ENCODE results near the gene LYPD6.
A peak's percentile ranks its signal among the peaks of the same experiment; 100 is the strongest.
"Not testable (repeated sequence)": the region's sequence is repeated elsewhere in the genome, so short reads cannot be mapped to it uniquely, and the experiment has no call there.

The LYPD6 gene

GRCh38 chr2:149314687-149315086 is 15.7 kb upstream of the LYPD6 start:
- no peak overlapping the region for H3K27ac ChIP-seq
- no peaks in the 10 kb centered on the region for H3K4me1 ChIP-seq
- TF ChIP-seq, protein P1, sequence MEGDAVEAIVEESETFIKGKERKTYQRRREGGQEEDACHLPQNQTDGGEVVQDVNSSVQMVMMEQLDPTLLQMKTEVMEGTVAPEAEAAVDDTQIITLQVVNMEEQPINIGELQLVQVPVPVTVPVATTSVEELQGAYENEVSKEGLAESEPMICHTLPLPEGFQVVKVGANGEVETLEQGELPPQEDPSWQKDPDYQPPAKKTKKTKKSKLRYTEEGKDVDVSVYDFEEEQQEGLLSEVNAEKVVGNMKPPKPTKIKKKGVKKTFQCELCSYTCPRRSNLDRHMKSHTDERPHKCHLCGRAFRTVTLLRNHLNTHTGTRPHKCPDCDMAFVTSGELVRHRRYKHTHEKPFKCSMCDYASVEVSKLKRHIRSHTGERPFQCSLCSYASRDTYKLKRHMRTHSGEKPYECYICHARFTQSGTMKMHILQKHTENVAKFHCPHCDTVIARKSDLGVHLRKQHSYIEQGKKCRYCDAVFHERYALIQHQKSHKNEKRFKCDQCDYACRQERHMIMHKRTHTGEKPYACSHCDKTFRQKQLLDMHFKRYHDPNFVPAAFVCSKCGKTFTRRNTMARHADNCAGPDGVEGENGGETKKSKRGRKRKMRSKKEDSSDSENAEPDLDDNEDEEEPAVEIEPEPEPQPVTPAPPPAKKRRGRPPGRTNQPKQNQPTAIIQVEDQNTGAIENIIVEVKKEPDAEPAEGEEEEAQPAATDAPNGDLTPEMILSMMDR (IDR thresholded peaks at IDR 0.05) = no peak
- no peaks in the 10 kb centered on the region for H3K36me3 ChIP-seq (ENCODE audit: control insufficient read depth, insufficient read depth, low read length)
- H3K9ac ChIP-seq = no peak overlapping the region
- no peak overlapping the region for H2AFZ ChIP-seq
- no peak overlapping the region for H3K4me2 ChIP-seq (ENCODE audit: low read length)
- H3K9me3 ChIP-seq (ENCODE audit: control insufficient read depth, low read length) = no peaks in the 10 kb centered on the region
- no peaks in the 10 kb centered on the region for H3K27me3 ChIP-seq (ENCODE audit: control insufficient read depth, insufficient read depth, low read length)
- H3K79me2 ChIP-seq = no peaks in the 10 kb centered on the region
- no peak overlapping the region for H3K4me3 ChIP-seq (ENCODE audit: low read depth, low read length)

- Histone ChIP-seq H3K36me3 (ENCODE audit: control insufficient read depth, insufficient read depth, low read length) (no peaks in the 10 kb centered on the region), H2AFZ (no peak overlapping the region), H3K4me3 (ENCODE audit: low read depth, low read length) (no peak overlapping the region), H3K79me2 (no peaks in the 10 kb centered on the region), H3K4me1 (no peaks in the 10 kb centered on the region), H3K27me3 (ENCODE audit: control insufficient read depth, insufficient read depth, low read length) (no peaks in the 10 kb centered on the region), H3K9ac (no peak overlapping the region), H3K27ac (no peak overlapping the region), H3K9me3 (ENCODE audit: control insufficient read depth, low read length) (no peaks in the 10 kb centered on the region), H3K4me2 (ENCODE audit: low read length) (no peak overlapping the region)
- TF ChIP-seq, protein P1 (IDR thresholded peaks at IDR 0.05) = no peak
Observed at GRCh38 chr2:149315461-149315860, 14.9 kb upstream of the LYPD6 start.

DNA sequence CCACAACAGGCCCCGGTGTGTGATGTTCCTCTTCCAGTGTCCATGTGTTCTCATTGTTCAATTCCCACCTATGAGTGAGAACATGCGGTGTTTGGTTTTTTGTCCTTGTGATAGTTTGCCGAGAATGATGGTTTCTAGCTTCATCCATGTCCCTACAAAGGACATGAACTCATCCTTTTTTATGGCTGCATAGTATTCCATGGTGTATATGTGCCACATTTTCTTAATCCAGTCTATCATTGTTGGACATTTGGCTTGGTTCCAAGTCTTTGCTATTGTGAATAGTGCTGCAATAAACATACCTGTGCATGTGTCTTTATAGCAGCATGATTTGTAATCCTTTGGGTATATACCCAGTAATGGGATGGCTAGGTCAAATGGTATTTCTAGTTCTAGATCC is 11.8 kb upstream of the LYPD6 start:
- H3K79me2 ChIP-seq; H3K4me1 ChIP-seq; H3K27ac ChIP-seq; H3K4me3 ChIP-seq (ENCODE audit: low read depth, low read length); H3K36me3 ChIP-seq (ENCODE audit: control insufficient read depth, insufficient read depth, low read length); H3K4me2 ChIP-seq (ENCODE audit: low read length); H2AFZ ChIP-seq; H3K9me3 ChIP-seq (ENCODE audit: control insufficient read depth, low read length); H3K9ac ChIP-seq; H3K27me3 ChIP-seq (ENCODE audit: control insufficient read depth, insufficient read depth, low read length): not testable (repeated sequence)

- Histone ChIP-seq H3K4me1 (no peaks in the 10 kb centered on the region), H3K27me3 (ENCODE audit: control insufficient read depth, insufficient read depth, low read length) (no peaks in the 10 kb centered on the region), H3K36me3 (ENCODE audit: control insufficient read depth, insufficient read depth, low read length) (no peaks in the 10 kb centered on the region), H3K79me2 (no peaks in the 10 kb centered on the region), H3K9me3 (ENCODE audit: control insufficient read depth, low read length) (no peaks in the 10 kb centered on the region), H3K9ac (no peak overlapping the region), H3K4me2 (ENCODE audit: low read length) (no peak overlapping the region), H3K4me3 (ENCODE audit: low read depth, low read length) (no peak overlapping the region), H2AFZ (no peak overlapping the region), H3K27ac (no peak overlapping the region)
- TF ChIP-seq, protein P1 (IDR thresholded peaks at IDR 0.05) = no peak
Observed at GRCh38 chr2:149320362-149320761, 10.0 kb upstream of the LYPD6 start.

DNA sequence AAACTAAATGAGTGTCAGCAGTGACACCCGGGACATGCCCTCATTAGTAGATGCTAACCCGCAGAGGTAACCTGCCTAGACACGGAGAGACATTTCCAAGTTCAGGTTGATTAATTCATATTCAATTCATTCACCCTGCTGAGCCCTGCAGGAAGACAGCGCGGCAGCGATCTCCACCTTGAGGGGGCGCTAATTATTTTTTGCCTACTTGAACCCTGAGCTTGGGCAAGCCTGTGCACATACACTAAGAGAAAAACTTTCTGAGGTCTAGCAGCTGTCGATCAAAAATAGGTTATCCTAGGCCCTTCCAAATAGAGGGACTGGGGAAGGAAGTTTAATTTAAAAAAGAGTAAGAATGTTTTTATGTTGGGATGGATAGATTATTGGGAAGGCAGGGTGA is 1.3 kb upstream of the LYPD6 start:
- Histone ChIP-seq H3K79me2 (no peaks in the 10 kb centered on the region), H3K27ac (no peak overlapping the region), H3K27me3 (ENCODE audit: control insufficient read depth, insufficient read depth, low read length) (no peaks in the 10 kb centered on the region), H3K9ac (no peak overlapping the region), H3K9me3 (ENCODE audit: control insufficient read depth, low read length) (no peaks in the 10 kb centered on the region), H3K36me3 (ENCODE audit: control insufficient read depth, insufficient read depth, low read length) (no peaks in the 10 kb centered on the region), H3K4me1 (peaks cover 9% of the 10 kb centered on the region), H2AFZ (peak overlapping the region; percentile 98), H3K4me2 (ENCODE audit: low read length) (no peak overlapping the region), H3K4me3 (ENCODE audit: low read depth, low read length) (no peak overlapping the region)
- TF ChIP-seq, protein P1 (IDR thresholded peaks at IDR 0.05) = peak; percentile 8
